HG02870 (cell line): ENCODE results near the gene FMN2.
"Not testable (repeated sequence)": the region's sequence is repeated elsewhere in the genome, so short reads cannot be mapped to it uniquely, and the experiment has no call there.

Experiments used
- ATAC-seq: cut with Tn5 transposase; IDR thresholded peaks from one replicate; pipeline ENCODE4 v1.9.1; 2021; ENCODE audit warnings: mild to moderate bottlenecking, moderate library complexity; ENCODE audit not compliant: unreplicated experiment

Gene FMN2

DNA sequence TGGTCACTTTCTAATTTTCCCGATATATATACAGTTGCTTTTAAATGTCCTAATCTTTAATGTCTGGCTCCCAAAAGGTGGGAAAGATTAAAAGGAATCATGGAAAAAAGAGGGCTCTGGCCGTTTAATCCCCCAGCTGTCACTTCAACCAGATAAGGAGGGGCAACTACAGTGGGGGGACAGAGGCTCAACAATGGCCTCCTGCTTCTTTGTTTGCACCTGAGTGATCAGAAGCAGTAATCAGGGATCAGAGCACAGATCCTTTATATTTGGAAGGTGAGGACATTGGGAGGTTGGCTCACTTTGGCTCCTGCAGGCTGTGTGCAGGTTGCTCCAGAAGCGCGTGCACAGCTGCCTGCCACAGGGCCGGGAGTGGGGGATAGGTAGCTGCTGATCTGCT, 212.8 kb downstream of the FMN2 start:
- no peak for ATAC-seq

DNA sequence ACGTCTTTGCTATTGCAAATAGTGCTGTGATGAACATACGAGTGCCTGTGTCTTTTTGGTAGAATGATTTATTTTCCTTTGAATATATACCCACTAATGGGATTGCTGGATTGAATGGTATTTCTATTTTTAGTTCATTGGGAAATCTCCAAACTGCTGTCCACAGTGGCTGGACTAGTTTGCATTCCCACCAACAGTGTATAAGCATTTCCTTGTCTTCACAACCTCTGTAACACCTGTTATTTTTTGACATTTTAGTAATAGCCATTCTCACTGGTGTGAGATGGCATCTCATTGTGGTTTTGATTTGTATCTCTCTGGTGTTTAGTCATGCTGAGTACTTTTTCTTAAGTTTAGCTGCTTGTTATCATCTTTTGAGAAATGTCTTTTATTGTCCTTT, 215.0 kb downstream of the FMN2 start:
- ATAC-seq = no peak

DNA sequence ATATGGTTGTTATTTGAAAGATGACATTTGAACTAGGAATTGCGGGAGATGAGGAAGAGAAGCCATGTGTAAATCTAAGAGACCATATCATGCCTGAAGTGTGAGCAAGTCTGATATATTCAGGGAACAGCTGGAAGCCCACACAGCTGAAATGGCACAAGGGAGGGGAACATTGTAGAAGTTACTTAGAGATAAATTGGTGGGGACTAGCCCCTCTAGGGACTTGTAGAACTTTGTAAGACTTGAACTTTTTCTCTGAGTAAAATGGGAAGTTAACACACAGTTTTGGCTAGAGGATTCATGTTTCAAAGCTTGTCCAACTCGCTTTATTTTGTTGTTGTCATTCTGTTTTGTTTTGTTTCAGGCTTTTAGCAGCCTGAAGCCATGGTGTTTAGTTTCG, 216.4 kb downstream of the FMN2 start:
- ATAC-seq = no peak

- ATAC-seq = no peak
Measured at GRCh38 chr1:240309769-240310168, 218.1 kb downstream of the FMN2 start.

DNA sequence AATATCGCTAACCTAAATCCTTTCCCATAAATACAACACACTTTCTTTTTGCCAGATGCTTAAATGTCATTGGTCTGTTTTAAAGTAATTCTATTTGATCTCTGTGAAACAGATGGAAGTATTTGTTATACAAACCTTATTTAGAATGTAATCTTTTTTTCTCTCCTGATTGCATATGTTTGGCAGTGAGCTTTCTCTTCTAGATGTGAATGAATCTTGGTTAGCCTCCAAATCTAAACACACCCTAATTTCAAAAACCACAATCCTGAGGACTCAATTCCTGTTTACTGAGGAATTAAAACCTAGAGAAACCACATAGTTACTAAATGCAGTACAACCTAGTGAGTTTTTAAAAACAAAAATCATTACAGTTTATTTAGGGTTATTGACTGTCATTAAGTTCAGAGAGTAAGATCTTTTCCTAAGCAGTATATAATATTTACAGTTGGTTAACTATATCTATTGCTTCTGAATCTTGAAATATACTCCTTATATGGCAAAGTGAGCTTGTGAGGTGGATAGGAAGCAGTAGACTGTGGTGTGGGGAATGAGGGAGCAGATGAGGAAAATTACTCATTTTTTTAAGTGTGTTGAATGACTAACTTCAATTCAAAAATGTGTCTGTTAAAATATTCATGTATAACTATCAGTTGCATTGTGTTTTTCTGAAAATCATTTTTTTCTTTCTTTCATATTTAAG, 218.7 kb downstream of the FMN2 start:
- no peak for ATAC-seq

GRCh38 chr1:240312872-240313271, 221.2 kb downstream of the FMN2 start:
- ATAC-seq = no peak

DNA sequence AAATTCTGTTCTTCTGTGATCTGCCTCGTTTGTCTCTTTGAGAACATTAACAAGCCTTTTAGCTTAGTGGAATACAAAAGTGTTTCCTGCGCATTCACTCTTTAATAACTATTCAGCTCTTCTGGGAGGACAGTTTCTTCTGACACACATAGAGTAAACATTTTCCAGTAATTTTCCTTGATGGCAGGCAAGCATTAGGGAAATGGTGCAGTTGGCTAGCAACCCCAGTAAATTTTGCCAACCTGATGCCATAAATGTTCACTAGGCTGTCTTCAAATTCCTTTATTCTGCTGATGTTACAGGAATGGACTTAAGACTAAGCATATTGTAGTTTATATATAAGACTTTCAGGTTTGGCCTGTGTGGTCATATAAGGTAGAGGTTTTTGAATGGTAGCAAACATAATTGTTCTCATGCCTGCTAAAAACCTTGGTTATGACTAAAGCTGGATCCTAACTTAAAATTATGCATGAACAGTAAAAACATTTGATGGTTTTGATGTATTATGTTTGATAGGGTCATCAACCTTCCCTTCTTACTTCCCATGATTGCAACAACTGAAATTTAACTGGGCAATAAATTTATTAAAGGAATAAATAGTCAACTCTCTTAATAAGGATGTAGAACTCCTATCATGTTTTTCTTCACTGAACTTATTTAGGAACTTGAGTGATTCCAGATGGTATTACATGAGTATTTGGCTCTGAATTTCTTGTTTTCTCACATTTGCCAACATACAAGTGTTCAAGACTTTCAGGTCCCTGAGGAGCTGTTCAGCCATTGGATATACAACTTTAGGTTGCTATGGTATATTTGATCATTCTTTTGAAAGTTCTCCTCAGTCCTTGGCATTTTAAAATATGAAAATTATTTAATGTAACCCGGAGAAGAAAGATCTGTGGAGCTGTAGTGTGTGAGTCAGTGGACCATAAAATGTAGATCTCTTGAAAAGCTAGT, 223.4 kb downstream of the FMN2 start:
- ATAC-seq = no peak

- no peak for ATAC-seq
Measured at GRCh38 chr1:240319998-240320397, 228.3 kb downstream of the FMN2 start.

- ATAC-seq = no peak
Measured at GRCh38 chr1:240320659-240321058, 229.0 kb downstream of the FMN2 start.

GRCh38 chr1:240322943-240323342, 231.3 kb downstream of the FMN2 start:
- no peak for ATAC-seq

GRCh38 chr1:240328382-240328781, 236.7 kb downstream of the FMN2 start:
- not testable (repeated sequence) for ATAC-seq

GRCh38 chr1:240329443-240329842, 237.8 kb downstream of the FMN2 start:
- no peak for ATAC-seq

DNA sequence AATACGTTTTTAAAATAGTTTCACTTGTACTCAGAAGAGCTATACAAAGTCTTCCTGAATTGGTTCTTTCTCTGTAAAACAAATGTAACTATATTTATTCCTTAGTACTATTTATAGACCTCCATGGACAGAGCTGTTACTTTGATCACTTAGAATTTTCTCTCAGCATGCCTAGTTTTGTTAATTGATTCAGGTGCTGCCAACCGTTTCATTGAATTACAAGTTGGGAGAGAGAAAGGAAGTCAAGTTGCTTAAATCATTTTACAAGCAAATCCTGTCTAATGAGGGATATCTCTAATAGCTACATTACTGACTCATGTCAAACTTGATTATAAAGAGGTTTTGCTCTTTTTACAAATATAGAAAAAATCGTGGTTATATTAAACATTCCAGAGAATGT, 241.0 kb downstream of the FMN2 start:
- no peak for ATAC-seq

GRCh38 chr1:240337781-240338180, 246.1 kb downstream of the FMN2 start:
- ATAC-seq = no peak

DNA sequence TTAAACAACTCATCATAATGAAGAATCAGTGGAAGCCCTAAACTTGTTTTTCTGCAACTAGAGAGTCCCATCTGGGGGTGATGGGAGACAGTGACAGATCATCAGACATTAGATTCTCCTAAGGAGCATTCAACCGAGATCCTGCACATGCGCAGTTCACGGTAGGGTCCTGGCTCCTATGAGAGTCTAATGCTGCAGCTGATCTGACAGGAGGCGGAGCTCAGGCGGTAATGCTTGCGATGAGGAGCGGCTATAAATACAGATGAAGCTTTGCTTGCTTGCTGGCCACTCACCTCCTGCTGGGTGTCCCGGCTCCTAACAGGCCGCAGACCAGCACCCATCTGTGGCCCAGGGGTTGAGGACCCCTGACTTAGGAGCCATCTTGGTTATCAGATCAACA, 247.2 kb downstream of the FMN2 start:
- no peak for ATAC-seq

- ATAC-seq = no peak
Measured at GRCh38 chr1:240341365-240342250, 249.9 kb downstream of the FMN2 start.

DNA sequence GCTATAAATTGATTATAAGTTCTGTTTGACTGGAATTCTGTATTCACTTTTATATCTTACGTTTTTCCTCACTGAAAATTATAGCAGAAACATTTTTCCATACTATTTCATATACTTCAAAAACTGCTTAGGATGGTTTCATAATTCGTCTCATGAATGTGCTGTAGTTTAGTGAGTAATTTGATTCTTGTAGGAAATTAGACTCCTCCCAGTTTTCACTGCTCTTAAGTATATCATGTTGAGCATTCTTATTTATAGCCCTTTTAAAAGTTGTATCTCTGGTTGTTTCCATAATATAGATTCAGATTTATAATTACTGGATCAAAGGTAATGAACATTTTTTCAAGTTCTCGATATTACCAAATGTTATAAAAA, 250.6 kb downstream of the FMN2 start:
- no peak for ATAC-seq

GRCh38 chr1:240343045-240343444, 251.4 kb downstream of the FMN2 start:
- no peak for ATAC-seq

GRCh38 chr1:240343966-240344365, 252.3 kb downstream of the FMN2 start:
- no peak for ATAC-seq

DNA sequence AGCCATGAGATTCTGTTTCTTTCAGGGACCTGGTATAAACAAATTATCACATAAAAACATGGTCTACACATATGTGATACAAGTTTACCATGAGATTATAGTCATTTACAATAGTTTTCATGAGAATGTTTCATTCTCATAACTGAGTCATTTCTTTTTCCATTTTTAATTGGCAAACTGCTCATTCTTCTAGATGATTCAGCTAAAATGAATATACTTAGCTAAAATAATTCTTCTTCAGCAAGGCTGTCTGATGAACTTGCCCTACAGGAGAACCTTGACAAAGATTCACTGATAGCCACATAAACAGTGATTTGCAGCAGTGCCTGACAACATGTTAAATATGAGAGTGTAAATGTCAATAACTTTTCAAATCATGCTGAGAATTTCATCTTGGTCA, 253.2 kb downstream of the FMN2 start:
- ATAC-seq = no peak

- no peak for ATAC-seq
Measured at GRCh38 chr1:240349695-240350094, 258.0 kb downstream of the FMN2 start.
